ENCODE results near the gene CAVIN4.
A peak's percentile ranks its signal among the peaks of the same experiment; 100 is the strongest.

The CAVIN4 gene

GRCh38 chr9:100580257-100580656 lies 2.4 kb downstream of the CAVIN4 start:
- Mint-ChIP-seq H3K4me3 (no peak overlapping the region), H3K27me3 (no peaks in the 10 kb centered on the region), H3K4me1 (no peaks in the 10 kb centered on the region), H3K27ac (no peak overlapping the region), H3K36me3 (no peaks in the 10 kb centered on the region), H3K9me3 (no peaks in the 10 kb centered on the region)
- DNase-seq (ENCODE audit: low spot score in 2 of 2) (no peak), ATAC-seq (ENCODE audit: low read depth) (no peak)

GRCh38 chr9:100581081-100581480 lies 3.2 kb downstream of the CAVIN4 start:
- DNase-seq (ENCODE audit: low spot score in 2 of 2) = no peak
- no peaks in the 10 kb centered on the region for H3K4me1 Mint-ChIP-seq
- H3K27me3 Mint-ChIP-seq = no peaks in the 10 kb centered on the region
- H3K27ac Mint-ChIP-seq = no peak overlapping the region
- H3K4me3 Mint-ChIP-seq = no peak overlapping the region
- no peaks in the 10 kb centered on the region for H3K9me3 Mint-ChIP-seq
- ATAC-seq (ENCODE audit: low read depth) = no peak
- no peaks in the 10 kb centered on the region for H3K36me3 Mint-ChIP-seq

- Mint-ChIP-seq H3K4me3 (no peak overlapping the region), H3K27me3 (no peaks in the 10 kb centered on the region), H3K9me3 (no peaks in the 10 kb centered on the region), H3K4me1 (no peaks in the 10 kb centered on the region), H3K36me3 (no peaks in the 10 kb centered on the region), H3K27ac (no peak overlapping the region)
- ATAC-seq (ENCODE audit: low read depth) (no peak), DNase-seq (ENCODE audit: low spot score in 2 of 2) (no peak)
Measured at GRCh38 chr9:100581661-100582060, 3.8 kb downstream of the CAVIN4 start.

- Mint-ChIP-seq H3K36me3 (no peaks in the 10 kb centered on the region), H3K4me1 (no peaks in the 10 kb centered on the region), H3K27ac (no peak overlapping the region), H3K9me3 (no peaks in the 10 kb centered on the region), H3K4me3 (no peak overlapping the region), H3K27me3 (no peaks in the 10 kb centered on the region)
- DNase-seq (ENCODE audit: low spot score in 2 of 2) = no peak
- ATAC-seq (ENCODE audit: low read depth) = no peak
Measured at GRCh38 chr9:100583014-100583802, 5.3 kb downstream of the CAVIN4 start.

- no peaks in the 10 kb centered on the region for H3K36me3 Mint-ChIP-seq
- ATAC-seq (ENCODE audit: low read depth) = no peak
- no peak for DNase-seq (ENCODE audit: low spot score in 2 of 2)
- H3K27me3 Mint-ChIP-seq = no peaks in the 10 kb centered on the region
- H3K27ac Mint-ChIP-seq = no peak overlapping the region
- no peaks in the 10 kb centered on the region for H3K9me3 Mint-ChIP-seq
- no peaks in the 10 kb centered on the region for H3K4me1 Mint-ChIP-seq
- H3K4me3 Mint-ChIP-seq = no peak overlapping the region
Measured at GRCh38 chr9:100584951-100585350, 7.1 kb downstream of the CAVIN4 start.

- ATAC-seq (ENCODE audit: low read depth) (peak; percentile 53), DNase-seq (ENCODE audit: low spot score in 2 of 2) (no peak)
- Mint-ChIP-seq H3K27ac (no peak overlapping the region), H3K4me3 (no peak overlapping the region), H3K27me3 (no peaks in the 10 kb centered on the region), H3K9me3 (no peaks in the 10 kb centered on the region), H3K36me3 (no peaks in the 10 kb centered on the region), H3K4me1 (no peaks in the 10 kb centered on the region)
Measured at GRCh38 chr9:100586093-100586492, 8.2 kb downstream of the CAVIN4 start.

- Mint-ChIP-seq H3K4me1 (no peaks in the 10 kb centered on the region), H3K4me3 (no peak overlapping the region), H3K27me3 (no peaks in the 10 kb centered on the region), H3K36me3 (no peaks in the 10 kb centered on the region), H3K9me3 (no peaks in the 10 kb centered on the region), H3K27ac (no peak overlapping the region)
- no peak for ATAC-seq (ENCODE audit: low read depth)
- no peak for DNase-seq (ENCODE audit: low spot score in 2 of 2)
Measured at GRCh38 chr9:100587375-100587774, 9.5 kb downstream of the CAVIN4 start.

GRCh38 chr9:100589582-100589981 lies 11.7 kb downstream of the CAVIN4 start:
- Mint-ChIP-seq H3K9me3 (no peaks in the 10 kb centered on the region), H3K4me1 (no peaks in the 10 kb centered on the region), H3K27ac (no peak overlapping the region), H3K4me3 (no peak overlapping the region), H3K27me3 (no peaks in the 10 kb centered on the region), H3K36me3 (no peaks in the 10 kb centered on the region)
- ATAC-seq (ENCODE audit: low read depth) (no peak), DNase-seq (ENCODE audit: low spot score in 2 of 2) (no peak)

GRCh38 chr9:100590481-100590880 lies 12.6 kb downstream of the CAVIN4 start:
- no peak overlapping the region for H3K27ac Mint-ChIP-seq
- ATAC-seq (ENCODE audit: low read depth) (no peak), DNase-seq (ENCODE audit: low spot score in 2 of 2) (no peak)
- no peaks in the 10 kb centered on the region for H3K4me1 Mint-ChIP-seq
- H3K36me3 Mint-ChIP-seq = no peaks in the 10 kb centered on the region
- no peaks in the 10 kb centered on the region for H3K9me3 Mint-ChIP-seq
- no peak overlapping the region for H3K4me3 Mint-ChIP-seq
- H3K27me3 Mint-ChIP-seq = no peaks in the 10 kb centered on the region

GRCh38 chr9:100591139-100591538 lies 13.3 kb downstream of the CAVIN4 start:
- H3K4me1 Mint-ChIP-seq = no peaks in the 10 kb centered on the region
- H3K27ac Mint-ChIP-seq = no peak overlapping the region
- no peaks in the 10 kb centered on the region for H3K9me3 Mint-ChIP-seq
- no peak for DNase-seq (ENCODE audit: low spot score in 2 of 2)
- H3K27me3 Mint-ChIP-seq = no peaks in the 10 kb centered on the region
- no peak for ATAC-seq (ENCODE audit: low read depth)
- H3K4me3 Mint-ChIP-seq = no peak overlapping the region
- no peaks in the 10 kb centered on the region for H3K36me3 Mint-ChIP-seq

- Mint-ChIP-seq H3K4me1 (peaks cover 2% of the 10 kb centered on the region), H3K9me3 (no peaks in the 10 kb centered on the region), H3K36me3 (no peaks in the 10 kb centered on the region), H3K27me3 (no peaks in the 10 kb centered on the region), H3K27ac (no peak overlapping the region), H3K4me3 (no peak overlapping the region)
- no peak for ATAC-seq (ENCODE audit: low read depth)
- DNase-seq (ENCODE audit: low spot score in 2 of 2) = no peak
Measured at GRCh38 chr9:100591639-100592412, 13.9 kb downstream of the CAVIN4 start.

GRCh38 chr9:100595391-100596199 lies 17.7 kb downstream of the CAVIN4 start:
- DNase-seq (ENCODE audit: low spot score in 2 of 2) (peak; percentile 25 to 28), ATAC-seq (ENCODE audit: low read depth) (no peak)
- Mint-ChIP-seq H3K4me1 (peaks cover 12% of the 10 kb centered on the region), H3K36me3 (no peaks in the 10 kb centered on the region), H3K27me3 (no peaks in the 10 kb centered on the region), H3K27ac (no peak overlapping the region), H3K9me3 (no peaks in the 10 kb centered on the region), H3K4me3 (no peak overlapping the region)

GRCh38 chr9:100597236-100597635 lies 19.4 kb downstream of the CAVIN4 start:
- Mint-ChIP-seq H3K4me1 (peaks cover 12% of the 10 kb centered on the region), H3K27me3 (peaks cover 2% of the 10 kb centered on the region)
- no peak for ATAC-seq (ENCODE audit: low read depth)

GRCh38 chr9:100598641-100599145 lies 20.8 kb downstream of the CAVIN4 start:
- no peak overlapping the region for H3K27ac Mint-ChIP-seq
- H3K4me3 Mint-ChIP-seq = peak overlapping the region; percentile 78
- DNase-seq (ENCODE audit: low spot score in 2 of 2) (peak; percentile 72), ATAC-seq (ENCODE audit: low read depth) (peak; percentile 85)
- no peaks in the 10 kb centered on the region for H3K36me3 Mint-ChIP-seq
- peaks cover 2% of the 10 kb centered on the region for H3K9me3 Mint-ChIP-seq
- H3K27me3 Mint-ChIP-seq = peaks cover 2% of the 10 kb centered on the region
- H3K4me1 Mint-ChIP-seq = peaks cover 12% of the 10 kb centered on the region

More at GRCh38 chr9:100597236-100597635, 19.4 kb downstream of the CAVIN4 start:
- no peak for DNase-seq (ENCODE audit: low spot score in 2 of 2)
- peaks cover 2% of the 10 kb centered on the region for H3K9me3 Mint-ChIP-seq
- no peak overlapping the region for H3K4me3 Mint-ChIP-seq
- H3K27ac Mint-ChIP-seq = no peak overlapping the region
- H3K36me3 Mint-ChIP-seq = no peaks in the 10 kb centered on the region

Data from memory B cell (primary cell).